Osteocyte (in vitro differentiated cells): ENCODE data around the gene TMEM120A. TPM values are rescaled to one million over a fixed set of nuclear protein-coding genes. Genes with fewer than 3 reads are reported as not detected.
A peak's percentile ranks its signal among the peaks of the same experiment; 100 is the strongest.

Source experiments
- DNase-seq: peaks from one replicate; pipeline ENCODE4 v3.0.0; 2021; ENCODE audit warnings: mixed read lengths; ENCODE audit not compliant: unreplicated experiment; ENCODE audit errors: extremely low spot score
- H3K27ac Mint-ChIP-seq: one replicate; pipeline ENCODE4 v1.8.0; 2021; ENCODE audit warnings: mild to moderate bottlenecking, mixed read lengths; ENCODE audit not compliant: unreplicated experiment
- H3K27me3 Mint-ChIP-seq: one replicate; pipeline ENCODE4 v1.8.0; 2021; ENCODE audit warnings: mixed read lengths; ENCODE audit not compliant: unreplicated experiment
- H3K36me3 Mint-ChIP-seq: one replicate; pipeline ENCODE4 v1.8.0; 2021; ENCODE audit warnings: mixed read lengths; ENCODE audit not compliant: unreplicated experiment
- H3K4me1 Mint-ChIP-seq: one replicate; pipeline ENCODE4 v1.8.0; 2021; ENCODE audit warnings: mixed read lengths; ENCODE audit not compliant: unreplicated experiment
- H3K4me3 Mint-ChIP-seq: one replicate; pipeline ENCODE4 v1.8.0; 2021; ENCODE audit warnings: mild to moderate bottlenecking, moderate library complexity, mixed read lengths; ENCODE audit not compliant: unreplicated experiment
- H3K9me3 Mint-ChIP-seq: one replicate; pipeline ENCODE4 v1.8.0; 2021; ENCODE audit warnings: mixed read lengths; ENCODE audit not compliant: unreplicated experiment
- CTCF ChIP-seq: fragments of 200-600 bp; sonication (generic); IDR thresholded peaks from 2 replicates; pipeline ENCODE4 v1.5.0; 2021; ENCODE audit warnings: antibody characterized with exemption, mild to moderate bottlenecking, moderate library complexity
- total RNA-seq: library from RNA; stranded (reverse); gene quantifications from 2 replicates; pipeline ENCODE4 v1.2.1, GENCODE V29; 2021

The TMEM120A gene
- total RNA-seq, 1 donor from 2014 or later: 37.6 TPM

DNA sequence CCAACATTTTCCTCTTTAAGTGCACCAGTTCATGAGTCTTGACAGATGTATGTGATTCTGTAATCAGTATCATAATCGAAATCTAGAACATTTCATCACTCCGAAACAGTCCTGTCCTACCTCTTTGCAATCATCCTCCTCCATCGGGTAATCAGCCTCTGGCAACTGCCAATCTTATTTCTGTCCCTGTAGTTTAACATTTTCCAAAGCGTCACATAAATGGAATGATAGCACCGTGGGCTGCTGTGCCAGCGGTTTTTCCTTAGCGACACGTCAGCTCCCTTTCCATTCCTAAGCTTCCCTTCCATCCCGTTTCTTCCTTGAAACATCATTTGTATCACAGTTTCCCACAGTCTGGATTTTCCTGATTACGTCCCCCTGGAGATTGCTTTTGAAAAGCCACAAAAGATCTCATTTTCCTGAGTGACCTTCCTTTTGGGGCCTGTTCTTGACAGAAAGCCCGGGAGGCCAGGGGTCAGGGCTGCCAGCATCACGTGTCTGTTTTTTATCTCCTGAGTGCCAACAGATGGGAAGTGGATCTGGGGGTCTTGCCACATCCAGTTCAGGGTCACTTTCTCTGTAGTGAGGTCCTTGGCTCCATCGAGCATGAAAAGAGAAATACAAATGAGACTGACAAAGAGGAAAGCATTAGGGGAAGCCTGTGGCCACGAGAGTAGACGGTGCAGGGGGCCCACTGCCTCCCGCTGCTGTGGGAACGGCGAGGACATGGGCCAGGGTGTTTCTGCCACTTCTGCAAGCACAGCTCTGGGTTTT, 31.6 kb downstream of the TMEM120A start:
- no peak for TF ChIP-seq CTCF
- H3K4me1 Mint-ChIP-seq: peaks cover 18% of the 10 kb centered on the region
- H3K36me3 Mint-ChIP-seq: peaks cover 11% of the 10 kb centered on the region
- no peak overlapping the region for H3K4me3 Mint-ChIP-seq
- no peak for DNase-seq
- H3K27ac Mint-ChIP-seq: peak overlapping the region; percentile 85
- no peaks in the 10 kb centered on the region for H3K27me3 Mint-ChIP-seq
- no peaks in the 10 kb centered on the region for H3K9me3 Mint-ChIP-seq

DNA sequence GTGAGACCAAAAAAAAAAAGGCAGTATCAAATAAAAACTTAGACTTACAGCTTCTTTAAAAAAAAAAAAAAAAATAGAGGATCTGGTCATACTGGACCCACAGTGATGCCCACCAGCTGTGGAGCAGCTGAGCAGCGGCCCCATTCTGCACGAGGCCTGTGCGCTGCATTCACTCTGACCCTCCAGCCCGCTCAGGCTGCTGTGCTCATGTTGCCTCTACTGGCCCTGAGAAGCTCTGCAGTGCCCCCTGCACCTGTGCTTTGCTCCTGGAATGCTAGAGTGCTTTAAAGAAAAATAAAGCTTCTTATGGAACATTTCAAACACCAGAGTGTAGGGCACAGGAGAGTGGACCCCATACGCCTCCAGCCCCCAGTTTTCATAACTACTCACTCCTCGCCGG, 33.2 kb downstream of the TMEM120A start:
- Mint-ChIP-seq H3K27me3 (no peaks in the 10 kb centered on the region), H3K4me1 (peaks cover 27% of the 10 kb centered on the region), H3K9me3 (no peaks in the 10 kb centered on the region), H3K36me3 (peaks cover 11% of the 10 kb centered on the region), H3K27ac (no peak overlapping the region), H3K4me3 (no peak overlapping the region)
- DNase-seq: no peak
- no peak for TF ChIP-seq CTCF

DNA sequence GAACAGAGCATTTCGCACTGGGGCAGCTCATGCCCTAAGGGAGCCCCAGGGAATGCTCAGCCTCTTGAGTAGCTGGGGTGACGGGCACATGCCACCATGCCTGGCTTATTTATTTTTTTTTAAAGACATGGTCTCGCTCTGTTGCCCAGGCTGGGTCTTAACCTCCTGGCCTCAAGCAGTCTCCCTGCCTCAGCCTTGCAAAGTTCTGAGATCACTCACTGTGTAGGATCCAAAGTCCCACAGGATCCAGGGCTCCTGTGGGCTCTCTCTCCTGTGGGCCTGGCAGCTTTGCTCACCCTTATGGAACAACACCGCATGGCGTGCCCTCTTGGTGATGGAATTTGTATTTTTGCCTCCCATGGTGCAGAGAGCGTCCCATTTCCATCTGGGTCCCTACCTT, 34.0 kb downstream of the TMEM120A start:
- Mint-ChIP-seq H3K36me3 (peaks cover 15% of the 10 kb centered on the region), H3K27me3 (no peaks in the 10 kb centered on the region), H3K4me3 (no peak overlapping the region), H3K4me1 (peaks cover 29% of the 10 kb centered on the region), H3K27ac (no peak overlapping the region), H3K9me3 (no peaks in the 10 kb centered on the region)
- DNase-seq: no peak
- no peak for TF ChIP-seq CTCF

DNA sequence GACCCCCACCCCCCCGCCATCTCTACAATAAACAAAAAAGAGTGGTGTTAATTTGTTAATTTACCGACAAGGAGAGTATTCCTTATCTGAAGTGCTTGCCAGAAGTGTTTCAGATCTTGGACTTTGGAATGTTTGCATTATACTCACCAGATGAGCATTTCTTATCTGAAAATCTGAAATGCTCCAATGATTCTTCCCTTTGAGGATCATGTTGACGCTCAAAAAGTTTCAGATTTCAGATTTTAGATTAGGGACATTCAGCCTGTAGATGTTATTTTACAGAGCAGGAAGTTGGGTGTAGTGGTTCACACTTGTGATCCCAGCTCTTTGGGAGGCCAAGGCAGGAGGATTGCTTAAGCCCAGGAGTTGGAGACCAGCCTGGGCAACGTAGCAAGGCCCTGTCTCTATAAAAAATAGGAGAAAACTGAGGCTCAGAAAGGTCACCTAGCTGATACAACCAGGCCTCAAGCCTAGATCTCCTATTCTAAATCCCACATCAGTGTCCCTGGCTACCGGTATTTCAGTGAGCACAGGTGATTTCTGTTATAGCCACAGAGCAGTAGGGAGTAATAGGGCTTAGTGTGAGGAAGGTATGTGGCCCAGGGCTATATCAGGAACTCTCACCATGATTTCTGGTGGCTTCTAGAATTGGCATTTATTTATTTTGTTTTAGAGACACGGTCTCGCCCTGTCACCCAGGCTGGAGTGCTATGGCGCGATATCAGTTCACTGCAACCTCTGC, 35.4 kb downstream of the TMEM120A start:
- Mint-ChIP-seq H3K27me3 (no peaks in the 10 kb centered on the region), H3K4me1 (peaks cover 29% of the 10 kb centered on the region), H3K9me3 (no peaks in the 10 kb centered on the region), H3K4me3 (no peak overlapping the region), H3K36me3 (peaks cover 13% of the 10 kb centered on the region), H3K27ac (no peak overlapping the region)
- no peak for DNase-seq
- TF ChIP-seq CTCF: no peak

GRCh38 chr7:75957021-75957736, 37.2 kb downstream of the TMEM120A start:
- Mint-ChIP-seq H3K4me3 (no peak overlapping the region), H3K27ac (no peak overlapping the region), H3K27me3 (no peaks in the 10 kb centered on the region), H3K36me3 (peaks cover 13% of the 10 kb centered on the region), H3K9me3 (no peaks in the 10 kb centered on the region), H3K4me1 (peaks cover 13% of the 10 kb centered on the region)
- no peak for DNase-seq
- no peak for TF ChIP-seq CTCF
